ENCODE data around the gene NUFIP1. TPM values are rescaled to one million over a fixed set of nuclear protein-coding genes. Genes with fewer than 3 reads are reported as not detected.
"Not testable (repeated sequence)": the region's sequence is repeated elsewhere in the genome, so short reads cannot be mapped to it uniquely, and the experiment has no call there.

NUFIP1 gene
- total and polyA plus RNA-seq, 11 donors = 1.4 to 4.9 (median 3.0) TPM

DNA sequence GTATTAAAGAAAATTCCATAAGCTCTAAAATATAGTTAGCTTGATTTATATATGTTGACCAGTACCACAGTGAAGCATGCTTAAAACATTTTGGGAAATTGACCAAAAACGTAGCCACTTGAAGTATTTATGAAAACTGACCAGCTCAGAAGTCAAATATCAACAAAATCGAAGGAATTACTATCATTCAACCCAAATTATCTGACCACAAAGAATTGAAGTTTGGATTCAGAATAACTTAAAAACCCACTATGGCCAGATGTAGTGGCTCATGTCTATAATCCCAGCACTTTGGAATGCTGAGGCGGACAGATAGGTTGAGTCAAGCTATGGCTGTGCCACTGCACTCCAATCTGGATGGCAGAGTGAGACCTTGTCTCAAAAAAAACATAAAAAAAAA is 32.0 kb upstream of the NUFIP1 start:
- H3K27me3 ChIP-seq = no peaks in the 10 kb centered on the region
- TF ChIP-seq, protein P1, sequence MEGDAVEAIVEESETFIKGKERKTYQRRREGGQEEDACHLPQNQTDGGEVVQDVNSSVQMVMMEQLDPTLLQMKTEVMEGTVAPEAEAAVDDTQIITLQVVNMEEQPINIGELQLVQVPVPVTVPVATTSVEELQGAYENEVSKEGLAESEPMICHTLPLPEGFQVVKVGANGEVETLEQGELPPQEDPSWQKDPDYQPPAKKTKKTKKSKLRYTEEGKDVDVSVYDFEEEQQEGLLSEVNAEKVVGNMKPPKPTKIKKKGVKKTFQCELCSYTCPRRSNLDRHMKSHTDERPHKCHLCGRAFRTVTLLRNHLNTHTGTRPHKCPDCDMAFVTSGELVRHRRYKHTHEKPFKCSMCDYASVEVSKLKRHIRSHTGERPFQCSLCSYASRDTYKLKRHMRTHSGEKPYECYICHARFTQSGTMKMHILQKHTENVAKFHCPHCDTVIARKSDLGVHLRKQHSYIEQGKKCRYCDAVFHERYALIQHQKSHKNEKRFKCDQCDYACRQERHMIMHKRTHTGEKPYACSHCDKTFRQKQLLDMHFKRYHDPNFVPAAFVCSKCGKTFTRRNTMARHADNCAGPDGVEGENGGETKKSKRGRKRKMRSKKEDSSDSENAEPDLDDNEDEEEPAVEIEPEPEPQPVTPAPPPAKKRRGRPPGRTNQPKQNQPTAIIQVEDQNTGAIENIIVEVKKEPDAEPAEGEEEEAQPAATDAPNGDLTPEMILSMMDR (IDR thresholded peaks at IDR 0.05) = no peak
- no peak for TF ChIP-seq POLR2A (IDR thresholded peaks at IDR 0.05)
- intact Hi-C loops (cut with DNase I) = no loop called here
- no peak for ATAC-seq
- H3K27ac ChIP-seq = no peak overlapping the region
- DNase-seq = no peak
- no peak overlapping the region for H3K4me3 ChIP-seq
- no peaks in the 10 kb centered on the region for H3K4me1 ChIP-seq
- WGBS, 4 donors = 90 to 97% (median 97%) methylated on average over 3 of the region's 3 CpGs
- H3K9me3 ChIP-seq = no peaks in the 10 kb centered on the region
- H3K36me3 ChIP-seq = peaks cover 0 to 94% (median 78%) of the 10 kb centered on the region in 9 donors

DNA sequence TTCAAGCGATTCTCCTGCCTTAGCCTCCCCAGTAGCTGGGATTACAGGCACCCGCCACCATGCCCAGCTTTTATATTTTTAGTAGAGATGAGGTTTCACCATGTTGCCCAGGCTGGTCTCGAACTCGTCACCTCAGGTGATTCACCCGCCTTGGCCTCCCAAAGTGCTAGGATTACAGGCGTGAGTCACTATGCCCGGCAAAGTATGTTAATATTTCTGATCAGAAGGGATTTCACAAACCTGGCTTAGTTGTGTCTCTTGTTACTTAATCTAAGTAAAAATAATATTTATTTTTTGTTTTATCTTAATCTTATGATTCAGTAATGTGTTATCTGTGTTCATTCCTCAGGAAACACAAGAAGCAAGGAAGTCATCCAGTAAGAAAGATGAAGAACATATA is 30.7 kb upstream of the NUFIP1 start:
- intact Hi-C loops (cut with DNase I) = not testable (repeated sequence)

GRCh38 chr13:45016792-45017425 is 27.6 kb upstream of the NUFIP1 start:
- ATAC-seq (no peak), DNase-seq (no peak)
- Histone ChIP-seq H3K27ac (no peak overlapping the region), H3K36me3 (peaks cover 0 to 96% (median 86%) of the 10 kb centered on the region in 9 donors), H3K4me1 (no peaks in the 10 kb centered on the region), H3K9me3 (no peaks in the 10 kb centered on the region), H3K27me3 (no peaks in the 10 kb centered on the region), H3K4me3 (no peak overlapping the region)
- 97 to 100% (median 98%) methylated on average over 3 of the region's 3 CpGs for WGBS, 4 donors
- no peak for TF ChIP-seq POLR2A (IDR thresholded peaks at IDR 0.05)
- TF ChIP-seq, protein P1 (IDR thresholded peaks at IDR 0.05) = no peak
- intact Hi-C loops (cut with DNase I) = no loop called here

More for the DNA sequence above, 30.7 kb upstream of the NUFIP1 start:
- not testable (repeated sequence) for ATAC-seq, H3K27me3 ChIP-seq, DNase-seq, H3K4me1 ChIP-seq, H3K27ac ChIP-seq, H3K9me3 ChIP-seq, H3K4me3 ChIP-seq
- WGBS, 4 donors = 94 to 97% (median 96%) methylated on average over 7 of the region's 7 CpGs
- H3K36me3 ChIP-seq = peaks cover 0 to 94% (median 84%) of the 10 kb centered on the region in 9 donors

GRCh38 chr13:45015300-45015699 is 26.0 kb upstream of the NUFIP1 start:
- Histone ChIP-seq H3K36me3 (peaks cover 0 to 96% (median 86%) of the 10 kb centered on the region in 9 donors), H3K4me3 (no peak overlapping the region), H3K4me1 (no peaks in the 10 kb centered on the region), H3K27me3 (no peaks in the 10 kb centered on the region), H3K9me3 (no peaks in the 10 kb centered on the region), H3K27ac (no peak overlapping the region)
- TF ChIP-seq, protein P1 (IDR thresholded peaks at IDR 0.05) = no peak
- no peak for DNase-seq
- intact Hi-C loops (cut with DNase I) = no loop called here
- WGBS, 4 donors = 89 to 94% (median 91%) methylated on average over 2 of the region's 2 CpGs
- no peak for ATAC-seq

GRCh38 chr13:45011198-45011597 is 21.9 kb upstream of the NUFIP1 start:
- WGBS, 4 donors = 95 to 97% (median 96%) methylated on average over 6 of the region's 6 CpGs
- peaks cover 0 to 100% (median 92%) of the 10 kb centered on the region in 9 donors for H3K36me3 ChIP-seq
- intact Hi-C loops (cut with DNase I) = no loop called here

More at GRCh38 chr13:45011198-45011597, 21.9 kb upstream of the NUFIP1 start:
- peaks cover 0 to 10% (median 0%) of the 10 kb centered on the region in 12 donors for H3K4me1 ChIP-seq
- no peak for ATAC-seq
- no peaks in the 10 kb centered on the region for H3K27me3 ChIP-seq
- H3K4me3 ChIP-seq = no peak overlapping the region
- no peak for DNase-seq
- H3K27ac ChIP-seq = no peak overlapping the region
- no peak for TF ChIP-seq POLR2A (IDR thresholded peaks at IDR 0.05)
- TF ChIP-seq, protein P1 (IDR thresholded peaks at IDR 0.05) = no peak
- H3K9me3 ChIP-seq = no peaks in the 10 kb centered on the region
